Common myeloid progenitor, CD34-positive (primary cell): ENCODE results near the gene NAA38.
A peak's percentile ranks its signal among the peaks of the same experiment; 100 is the strongest.

Experiments
- CTCF ChIA-PET: fragments of 350-600 bp; sonication (Branson Sonifier 250); formaldehyde crosslinking; loops from one replicate; lab custom pipeline; 2021; ENCODE audit warnings: antibody characterized with exemption; lab: Charles Lee
- POLR2A ChIA-PET: fragments of 350-600 bp; sonication (Branson Sonifier 250); formaldehyde crosslinking; loops from one replicate; lab custom pipeline; 2021; ENCODE audit warnings: antibody characterized with exemption; lab: Charles Lee
- DNase-seq, 3 donors: peaks; one replicate each; pipeline versions ENCODE4 v3.0.0 to v3.0.0-alpha.2; 2013
- H3K27ac ChIP-seq, 2 experiments: 1 replicate in 1 of 2; 2 replicates in 1 of 2; pipeline ENCODE4 v1.7.0; 2013; ENCODE audit warnings: inconsistent platforms in 2 of 2, low read length in 2 of 2, mild to moderate bottlenecking in 2 of 2, low read depth in 1 of 2, moderate library complexity in 1 of 2; ENCODE audit not compliant: severe bottlenecking in 2 of 2, insufficient read depth in 1 of 2, poor library complexity in 1 of 2
- H3K27me3 ChIP-seq, 5 experiments: replicated peaks in 2 of 5; 1 replicate in 3 of 5; 2 replicates in 2 of 5; pipeline versions ENCODE4 v1.6.1 to v1.7.0; 2013; ENCODE audit warnings: low read length in 4 of 5, mild to moderate bottlenecking in 2 of 5, moderate library complexity in 2 of 5, inconsistent platforms in 1 of 5; ENCODE audit not compliant: insufficient read depth in 5 of 5, control insufficient read depth in 4 of 5
- H3K36me3 ChIP-seq, 4 experiments: 1 replicate in 2 of 4; 2 replicates in 2 of 4; pipeline versions ENCODE4 v1.6.1 to v1.7.0; 2013; ENCODE audit warnings: low read length in 3 of 4, control low read depth in 1 of 4, mild to moderate bottlenecking in 1 of 4; ENCODE audit not compliant: control insufficient read depth in 4 of 4, insufficient read depth in 4 of 4
- H3K4me1 ChIP-seq, 4 experiments: 1 replicate in 3 of 4; 2 replicates in 1 of 4; pipeline versions ENCODE4 v1.6.1 to v1.7.1; 2013; ENCODE audit warnings: low read length in 3 of 4, mild to moderate bottlenecking in 3 of 4, control low read depth in 1 of 4, inconsistent platforms in 1 of 4, moderate library complexity in 1 of 4; ENCODE audit not compliant: control insufficient read depth in 4 of 4, insufficient read depth in 4 of 4; ENCODE audit errors: control extremely low read depth in 1 of 4
- H3K4me3 ChIP-seq, 7 experiments: 1 replicate in 4 of 7; 2 replicates in 3 of 7; pipeline versions ENCODE4 v1.5.1 to v1.7.0; 2013; ENCODE audit warnings: mild to moderate bottlenecking in 7 of 7, low read length in 6 of 7, moderate library complexity in 6 of 7, inconsistent platforms in 2 of 7, low read depth in 2 of 7, control low read depth in 1 of 7; ENCODE audit not compliant: insufficient read depth in 4 of 7, control insufficient read depth in 1 of 7; ENCODE audit errors: extremely low read depth in 1 of 7
- H3K9me3 ChIP-seq, 5 experiments: 1 replicate in 4 of 5; 2 replicates in 1 of 5; pipeline versions ENCODE4 v1.6.1 to v1.7.1; 2013; ENCODE audit warnings: low read length in 4 of 5, mild to moderate bottlenecking in 2 of 5, inconsistent platforms in 1 of 5, low read depth in 1 of 5, moderate library complexity in 1 of 5; ENCODE audit not compliant: control insufficient read depth in 4 of 5, insufficient read depth in 2 of 5; ENCODE audit errors: control extremely low read depth in 1 of 5
- WGBS: methylation state at CpG from one replicate; pipeline ENCODE4 v1.1.5; 2013; ENCODE audit not compliant: insufficient coverage; 5-methylcytosine and 5-hydroxymethylcytosine counted together

Gene NAA38

DNA sequence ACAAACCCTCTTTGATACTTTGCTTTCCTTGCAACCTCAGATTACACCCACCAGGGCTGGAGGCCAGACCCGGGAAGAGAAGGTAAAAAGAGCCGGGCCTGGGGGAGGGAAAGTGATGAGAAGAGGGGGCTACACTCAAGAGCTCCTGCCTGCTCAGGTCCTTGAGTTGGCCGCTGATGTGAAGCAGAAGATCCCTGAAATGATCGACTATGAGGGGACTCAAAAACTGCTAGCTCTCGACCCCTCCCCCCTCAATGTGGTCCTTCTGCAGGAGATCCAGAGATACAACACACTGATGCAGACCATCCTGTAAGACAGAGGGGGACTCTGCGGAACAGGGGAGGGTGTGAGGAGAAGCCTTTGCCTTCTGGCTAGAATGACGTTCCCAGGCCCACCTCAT is 26.1 kb downstream of the NAA38 start:
- Histone ChIP-seq H3K9me3 (no peaks in the 10 kb centered on the region), H3K27ac (no peak overlapping the region), H3K27me3 (no peaks in the 10 kb centered on the region), H3K4me1 (peaks cover 0 to 26% (median 16%) of the 10 kb centered on the region in 4 experiments), H3K4me3 (no peak overlapping the region), H3K36me3 (no peaks in the 10 kb centered on the region)
- 92% methylated on average over 7 of the region's 7 CpGs for WGBS
- DNase-seq = no peak
- ChIA-PET CTCF (interaction anchor here (0.9 to 5.6 kb wide), 9 partner anchors 7 to 226 kb away, joined by 3 to 34 read pairs (median 4); no protein-coding TSS in a partner anchor), POLR2A (interaction anchor here (2.7 kb wide), 1 partner anchor 11 kb away, joined by 15 read pairs; no protein-coding TSS in a partner anchor)

GRCh38 chr17:7830616-7831015 is 26.7 kb downstream of the NAA38 start:
- Histone ChIP-seq H3K4me3 (no peak overlapping the region), H3K27ac (no peak overlapping the region), H3K36me3 (no peaks in the 10 kb centered on the region), H3K4me1 (peaks cover 0 to 20% (median 10%) of the 10 kb centered on the region in 4 experiments), H3K27me3 (no peaks in the 10 kb centered on the region), H3K9me3 (no peaks in the 10 kb centered on the region)
- CTCF ChIA-PET = interaction anchor here (1.4 to 5.6 kb wide), 2 partner anchors 6 to 20 kb away, joined by 4 to 34 read pairs; no protein-coding TSS in a partner anchor
- 94% methylated on average over 4 of the region's 8 CpGs for WGBS
- POLR2A ChIA-PET = interaction anchor here (0.6 kb wide), 1 partner anchor 16 kb away, joined by 3 read pairs; no protein-coding TSS in a partner anchor
- DNase-seq = no peak

DNA sequence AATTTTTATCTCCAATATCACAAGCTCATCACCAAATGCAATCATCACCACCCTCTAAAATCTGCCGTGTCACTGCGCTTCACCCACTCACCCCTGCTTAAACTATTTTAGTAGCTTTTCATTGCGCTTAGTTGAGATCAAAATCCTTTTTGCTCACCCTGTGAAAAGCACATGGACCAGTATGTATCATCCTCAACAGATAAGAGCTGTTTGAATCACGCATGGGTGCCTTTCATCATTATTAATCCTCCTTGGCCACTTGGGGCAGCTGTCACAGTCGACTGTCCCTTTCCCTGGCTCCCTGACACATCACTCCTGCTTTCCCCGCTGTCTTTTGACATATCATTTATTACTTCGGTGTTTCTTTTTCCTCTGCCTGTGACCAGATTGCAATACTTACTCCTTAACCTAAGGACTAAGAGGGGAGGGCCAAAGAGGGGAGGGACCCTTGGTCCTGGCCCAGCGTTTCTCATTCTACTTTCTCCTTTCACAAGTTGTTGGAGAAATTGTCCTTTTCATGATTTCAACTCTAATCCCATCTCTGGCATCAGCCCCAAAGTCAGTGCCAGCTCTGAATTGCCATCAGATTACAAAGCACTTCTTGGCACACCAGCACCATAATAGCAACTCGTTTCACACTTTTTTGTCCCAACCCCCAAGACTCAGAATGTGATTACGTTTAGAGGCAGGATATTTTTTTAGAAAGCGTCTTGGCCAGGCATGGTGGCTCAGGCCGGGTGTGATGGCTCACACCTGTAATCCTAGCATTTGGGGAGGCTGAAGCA is 32.0 kb downstream of the NAA38 start:
- H3K4me3 ChIP-seq = no peak overlapping the region
- no peaks in the 10 kb centered on the region for H3K9me3 ChIP-seq
- peaks cover 0 to 2% (median 0%) of the 10 kb centered on the region in 5 experiments for H3K27me3 ChIP-seq
- no peaks in the 10 kb centered on the region for H3K4me1 ChIP-seq
- ChIA-PET POLR2A (interaction anchor here (0.9 to 1.8 kb wide), 3 partner anchors 10 to 31 kb away, joined by 3 to 12 read pairs (median 6); partner anchors contain the start of gene NAA38), CTCF (interaction anchor here (0.9 to 4.9 kb wide), 22 partner anchors 8 to 168 kb away, joined by 3 to 34 read pairs (median 4); partner anchors contain the start of genes CYB5D1, KDM6B and NAA38)
- peak in 1 of 3 donors; percentile 15 for DNase-seq
- 69% methylated on average over 8 of the region's 12 CpGs for WGBS
- H3K36me3 ChIP-seq = no peaks in the 10 kb centered on the region
- no peak overlapping the region for H3K27ac ChIP-seq

DNA sequence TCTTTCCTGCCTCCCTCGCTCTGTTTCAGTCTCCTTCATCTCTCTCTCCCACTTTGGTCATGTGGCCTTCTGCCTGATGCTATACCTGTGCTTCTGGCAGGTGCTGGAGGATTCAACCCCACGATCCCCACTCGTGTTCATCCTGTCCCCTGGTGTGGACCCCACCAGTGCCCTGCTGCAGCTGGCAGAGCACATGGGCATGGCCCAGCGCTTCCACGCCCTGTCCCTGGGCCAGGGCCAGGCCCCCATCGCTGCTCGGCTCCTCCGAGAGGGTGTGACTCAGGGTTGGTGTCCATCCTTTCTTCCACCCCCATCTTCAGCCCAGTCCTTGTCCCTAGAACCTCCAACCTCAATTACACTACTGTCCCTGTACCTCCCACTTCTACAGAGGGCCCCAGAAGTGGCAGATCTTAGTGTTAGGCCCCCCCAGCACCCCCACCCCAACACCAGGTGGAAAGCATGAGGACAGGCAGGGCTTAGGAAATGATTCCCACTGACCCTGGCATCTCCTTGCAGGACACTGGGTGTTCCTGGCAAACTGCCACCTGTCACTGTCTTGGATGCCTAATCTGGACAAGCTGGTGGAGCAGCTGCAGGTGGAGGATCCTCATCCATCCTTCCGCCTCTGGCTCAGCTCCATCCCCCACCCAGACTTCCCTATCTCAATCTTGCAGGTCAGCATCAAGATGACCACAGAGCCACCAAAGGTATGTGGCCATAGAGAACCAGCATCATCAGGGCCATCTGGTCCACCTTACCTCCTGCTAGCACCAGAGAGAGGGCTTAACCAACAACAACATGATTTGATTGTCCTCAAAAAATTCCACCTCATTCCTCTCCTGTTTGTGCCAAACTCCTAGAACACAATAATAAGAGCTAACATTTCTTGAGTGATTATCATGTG is 33.1 kb downstream of the NAA38 start:
- DNase-seq = no peak
- Histone ChIP-seq H3K27ac (no peak overlapping the region), H3K36me3 (no peaks in the 10 kb centered on the region), H3K27me3 (peaks cover 0 to 2% (median 0%) of the 10 kb centered on the region in 5 experiments), H3K4me3 (no peak overlapping the region), H3K4me1 (no peaks in the 10 kb centered on the region), H3K9me3 (no peaks in the 10 kb centered on the region)
- ChIA-PET CTCF (interaction anchor here (1.0 to 4.9 kb wide), 18 partner anchors 9 to 169 kb away, joined by 3 to 34 read pairs (median 5); partner anchors contain the start of genes CYB5D1, KDM6B and NAA38), POLR2A (interaction anchor here (1.3 to 1.8 kb wide), 2 partner anchors 11 to 18 kb away, joined by 6 to 12 read pairs; no protein-coding TSS in a partner anchor)
- WGBS = 94% methylated on average over 6 of the region's 9 CpGs

- Histone ChIP-seq H3K36me3 (no peaks in the 10 kb centered on the region), H3K4me3 (no peak overlapping the region), H3K27me3 (peaks cover 0 to 2% (median 0%) of the 10 kb centered on the region in 5 experiments), H3K9me3 (no peaks in the 10 kb centered on the region), H3K27ac (no peak overlapping the region), H3K4me1 (no peaks in the 10 kb centered on the region)
- WGBS = 92% methylated on average over 19 of the region's 20 CpGs
- no peak for DNase-seq
- ChIA-PET POLR2A (interaction anchor here (0.6 kb wide), 1 partner anchor 20 kb away, joined by 3 read pairs; no protein-coding TSS in a partner anchor), CTCF (interaction anchor here (0.5 to 4.9 kb wide), 11 partner anchors 10 to 166 kb away, joined by 3 to 34 read pairs (median 4); partner anchors contain the start of gene KDM6B)
Observed at GRCh38 chr17:7823581-7824001, 33.8 kb downstream of the NAA38 start.

- Histone ChIP-seq H3K27me3 (peaks cover 0 to 2% (median 0%) of the 10 kb centered on the region in 5 experiments), H3K4me1 (no peaks in the 10 kb centered on the region), H3K9me3 (no peaks in the 10 kb centered on the region), H3K27ac (no peak overlapping the region), H3K4me3 (no peak overlapping the region), H3K36me3 (no peaks in the 10 kb centered on the region)
- ChIA-PET POLR2A (interaction anchor here (0.6 to 1.4 kb wide), 3 partner anchors 21 to 28 kb away, joined by 3 read pairs; no protein-coding TSS in a partner anchor), CTCF (interaction anchor here (0.5 to 4.9 kb wide), 7 partner anchors 11 to 79 kb away, joined by 3 to 34 read pairs (median 5); partner anchors contain the start of genes KDM6B and NAA38)
- DNase-seq = no peak
- 92% methylated on average over 11 of the region's 14 CpGs for WGBS
Observed at GRCh38 chr17:7822126-7822525, 35.2 kb downstream of the NAA38 start.
